ENCODE measurements around the gene MLF2. TPM values are rescaled to one million over a fixed set of nuclear protein-coding genes. Genes with fewer than 3 reads are reported as not detected.

The MLF2 gene
- total and polyA plus RNA-seq, 2 of the 13 experiments (the other 11 are each of a cell fraction or from before 2014, with no cell fraction given), result 88.1 to 167 TPM

DNA sequence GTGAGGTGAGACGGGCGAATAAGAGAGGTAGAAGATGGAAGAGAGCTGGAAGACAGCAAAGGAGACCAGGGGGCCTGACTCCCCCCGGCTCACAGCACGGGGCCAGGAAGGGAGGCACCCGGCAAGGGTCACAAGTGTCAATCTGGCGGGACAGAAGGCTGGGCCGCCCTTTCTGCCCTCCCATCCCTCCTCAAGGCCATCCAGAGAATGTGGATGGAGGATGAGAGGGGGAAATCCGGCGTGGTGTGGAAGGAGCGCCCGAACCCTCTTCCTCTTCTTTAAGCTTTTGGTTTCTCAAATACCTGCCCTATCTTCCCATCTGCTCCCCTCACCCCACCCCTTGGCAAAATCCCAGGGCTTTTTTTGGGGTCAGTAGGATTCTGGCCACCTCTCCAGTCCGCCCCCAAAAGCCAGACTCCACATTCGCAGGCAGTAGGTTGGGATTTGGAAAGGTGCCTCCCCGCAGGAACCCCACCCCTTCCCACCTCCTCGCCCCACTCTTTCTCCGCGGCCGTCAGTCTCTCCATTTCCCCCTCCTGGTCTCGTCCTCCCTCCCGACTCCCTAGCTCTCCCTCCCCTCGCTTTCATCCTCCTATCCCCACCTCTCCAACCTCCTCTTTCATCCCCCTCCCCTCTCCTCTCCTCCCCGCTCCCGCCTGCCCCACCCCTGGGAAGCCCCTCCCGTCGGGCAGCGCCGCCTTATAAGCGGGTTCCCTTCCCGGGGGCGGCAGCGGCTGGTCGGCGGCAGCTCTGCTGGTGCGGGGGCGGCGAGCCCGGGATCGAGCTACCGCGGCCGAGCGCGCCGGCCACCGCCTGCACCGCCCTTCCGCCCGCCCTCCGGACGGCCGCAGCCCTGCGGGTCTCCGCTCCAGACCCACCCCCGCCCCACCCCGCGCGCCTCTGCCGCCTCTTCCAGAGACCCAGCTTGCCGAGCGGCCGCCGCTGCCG, 13.0 kb upstream of the MLF2 start, which contains the start of gene PTMS (continued):
- 0 out of 2 replicates have a peak, but pooled peaks have one; percentile 48 for TF ChIP-seq ZNF563 (CRISPR knock-in tag; IDR thresholded peaks at IDR 0.05)
- TF ChIP-seq, protein P1, sequence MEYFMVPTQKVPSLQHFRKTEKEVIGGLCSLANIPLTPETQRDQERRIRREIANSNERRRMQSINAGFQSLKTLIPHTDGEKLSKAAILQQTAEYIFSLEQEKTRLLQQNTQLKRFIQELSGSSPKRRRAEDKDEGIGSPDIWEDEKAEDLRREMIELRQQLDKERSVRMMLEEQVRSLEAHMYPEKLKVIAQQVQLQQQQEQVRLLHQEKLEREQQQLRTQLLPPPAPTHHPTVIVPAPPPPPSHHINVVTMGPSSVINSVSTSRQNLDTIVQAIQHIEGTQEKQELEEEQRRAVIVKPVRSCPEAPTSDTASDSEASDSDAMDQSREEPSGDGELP (IDR thresholded peaks at IDR 0.05; ENCODE audit: borderline replicate concordance, low read depth), result no peak
- TF ChIP-seq ZNF263 (CRISPR knock-in tag; IDR thresholded peaks at IDR 0.05), result peak; percentile 39; the same call in 1 of the 2 replicates
- TF ChIP-seq NFE2 (CRISPR knock-in tag; IDR thresholded peaks at IDR 0.05), result no peak
- TF ChIP-seq, protein P2, sequence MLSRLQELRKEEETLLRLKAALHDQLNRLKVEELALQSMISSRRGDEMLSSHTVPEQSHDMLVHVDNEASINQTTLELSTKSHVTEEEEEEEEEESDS (CRISPR knock-in tag; IDR thresholded peaks at IDR 0.05; ENCODE audit: borderline replicate concordance), result no peak
- 0 out of 2 replicates have a peak, but pooled peaks have one; percentile 22 for TF ChIP-seq IRF2 (CRISPR knock-in tag; IDR thresholded peaks at IDR 0.05)
- TF ChIP-seq MBD4 (IDR thresholded peaks at IDR 0.05; ENCODE audit: borderline replicate concordance, low read length), result no peak
- TF ChIP-seq ZMYM2 (CRISPR knock-in tag; IDR thresholded peaks at IDR 0.05), result no peak
- no peak for TF ChIP-seq ZNF747 (CRISPR knock-in tag; IDR thresholded peaks at IDR 0.05; ENCODE audit: borderline replicate concordance)
- TF ChIP-seq, protein P3, sequence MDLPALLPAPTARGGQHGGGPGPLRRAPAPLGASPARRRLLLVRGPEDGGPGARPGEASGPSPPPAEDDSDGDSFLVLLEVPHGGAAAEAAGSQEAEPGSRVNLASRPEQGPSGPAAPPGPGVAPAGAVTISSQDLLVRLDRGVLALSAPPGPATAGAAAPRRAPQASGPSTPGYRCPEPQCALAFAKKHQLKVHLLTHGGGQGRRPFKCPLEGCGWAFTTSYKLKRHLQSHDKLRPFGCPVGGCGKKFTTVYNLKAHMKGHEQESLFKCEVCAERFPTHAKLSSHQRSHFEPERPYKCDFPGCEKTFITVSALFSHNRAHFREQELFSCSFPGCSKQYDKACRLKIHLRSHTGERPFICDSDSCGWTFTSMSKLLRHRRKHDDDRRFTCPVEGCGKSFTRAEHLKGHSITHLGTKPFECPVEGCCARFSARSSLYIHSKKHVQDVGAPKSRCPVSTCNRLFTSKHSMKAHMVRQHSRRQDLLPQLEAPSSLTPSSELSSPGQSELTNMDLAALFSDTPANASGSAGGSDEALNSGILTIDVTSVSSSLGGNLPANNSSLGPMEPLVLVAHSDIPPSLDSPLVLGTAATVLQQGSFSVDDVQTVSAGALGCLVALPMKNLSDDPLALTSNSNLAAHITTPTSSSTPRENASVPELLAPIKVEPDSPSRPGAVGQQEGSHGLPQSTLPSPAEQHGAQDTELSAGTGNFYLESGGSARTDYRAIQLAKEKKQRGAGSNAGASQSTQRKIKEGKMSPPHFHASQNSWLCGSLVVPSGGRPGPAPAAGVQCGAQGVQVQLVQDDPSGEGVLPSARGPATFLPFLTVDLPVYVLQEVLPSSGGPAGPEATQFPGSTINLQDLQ (CRISPR knock-in tag; IDR thresholded peaks at IDR 0.05), result no peak
- TF ChIP-seq, protein P4, sequence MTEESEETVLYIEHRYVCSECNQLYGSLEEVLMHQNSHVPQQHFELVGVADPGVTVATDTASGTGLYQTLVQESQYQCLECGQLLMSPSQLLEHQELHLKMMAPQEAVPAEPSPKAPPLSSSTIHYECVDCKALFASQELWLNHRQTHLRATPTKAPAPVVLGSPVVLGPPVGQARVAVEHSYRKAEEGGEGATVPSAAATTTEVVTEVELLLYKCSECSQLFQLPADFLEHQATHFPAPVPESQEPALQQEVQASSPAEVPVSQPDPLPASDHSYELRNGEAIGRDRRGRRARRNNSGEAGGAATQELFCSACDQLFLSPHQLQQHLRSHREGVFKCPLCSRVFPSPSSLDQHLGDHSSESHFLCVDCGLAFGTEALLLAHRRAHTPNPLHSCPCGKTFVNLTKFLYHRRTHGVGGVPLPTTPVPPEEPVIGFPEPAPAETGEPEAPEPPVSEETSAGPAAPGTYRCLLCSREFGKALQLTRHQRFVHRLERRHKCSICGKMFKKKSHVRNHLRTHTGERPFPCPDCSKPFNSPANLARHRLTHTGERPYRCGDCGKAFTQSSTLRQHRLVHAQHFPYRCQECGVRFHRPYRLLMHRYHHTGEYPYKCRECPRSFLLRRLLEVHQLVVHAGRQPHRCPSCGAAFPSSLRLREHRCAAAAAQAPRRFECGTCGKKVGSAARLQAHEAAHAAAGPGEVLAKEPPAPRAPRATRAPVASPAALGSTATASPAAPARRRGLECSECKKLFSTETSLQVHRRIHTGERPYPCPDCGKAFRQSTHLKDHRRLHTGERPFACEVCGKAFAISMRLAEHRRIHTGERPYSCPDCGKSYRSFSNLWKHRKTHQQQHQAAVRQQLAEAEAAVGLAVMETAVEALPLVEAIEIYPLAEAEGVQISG (CRISPR knock-in tag; IDR thresholded peaks at IDR 0.05), result no peak; the same call in 1 of the 2 replicates
- 0 out of 2 replicates have a peak, but pooled peaks have one; percentile 48 for TF ChIP-seq ZNF607 (CRISPR knock-in tag; IDR thresholded peaks at IDR 0.05; ENCODE audit: borderline replicate concordance)
- TF ChIP-seq MAFK (conservative IDR thresholded peaks at IDR 0.05 in 1 of 2, IDR thresholded peaks at IDR 0.05 in 1 of 2; ENCODE audit: low read length in 2 of 2), result no peak
- TF ChIP-seq ZNF839 (CRISPR knock-in tag; IDR thresholded peaks at IDR 0.05; ENCODE audit: borderline replicate concordance), result no peak
- 0 out of 2 replicates have a peak, but pooled peaks have one; percentile 4 for TF ChIP-seq PHF20 (CRISPR knock-in tag; IDR thresholded peaks at IDR 0.05)
- TF ChIP-seq SOX5 (CRISPR knock-in tag; IDR thresholded peaks at IDR 0.05; ENCODE audit: borderline replicate concordance), result no peak
- TF ChIP-seq ADNP (CRISPR knock-in tag; IDR thresholded peaks at IDR 0.05), result no peak
- no peak for TF ChIP-seq CBX5 (CRISPR knock-in tag; IDR thresholded peaks at IDR 0.05; ENCODE audit: borderline replicate concordance)
- TF ChIP-seq LCORL (IDR thresholded peaks at IDR 0.05), result no peak
- peak; percentile 26; the same call in 1 of the 2 replicates for TF ChIP-seq LCORL (CRISPR knock-in tag; IDR thresholded peaks at IDR 0.05)
- TF ChIP-seq ZBTB21 (CRISPR knock-in tag; IDR thresholded peaks at IDR 0.05), result no peak
- TF ChIP-seq HHEX (CRISPR knock-in tag; IDR thresholded peaks at IDR 0.05), result no peak
- TF ChIP-seq ZNF550 (CRISPR knock-in tag; IDR thresholded peaks at IDR 0.05; ENCODE audit: borderline replicate concordance), result no peak
